SHP77 (cell line): Measurements from ENCODE around the gene GREB1L.

Source experiments
- DNase-seq, 2 experiments: peaks; one replicate each; lab custom pipeline; 2025; lab: John Stamatoyannopoulos, UW

Gene GREB1L

GRCh38 chr18:21450503-21450902 lies 208.5 kb downstream of the GREB1L start:
- no peak for DNase-seq

- DNase-seq: no peak
Observed at GRCh38 chr18:21450913-21451312, 208.9 kb downstream of the GREB1L start.

- DNase-seq: no peak
Observed at GRCh38 chr18:21451851-21452250, 209.8 kb downstream of the GREB1L start.

GRCh38 chr18:21452276-21452780 lies 210.3 kb downstream of the GREB1L start:
- no peak for DNase-seq

GRCh38 chr18:21452796-21453510 lies 210.9 kb downstream of the GREB1L start:
- no peak for DNase-seq

- no peak for DNase-seq
Observed at GRCh38 chr18:21453511-21453901, 211.5 kb downstream of the GREB1L start.

GRCh38 chr18:21454725-21455124 lies 212.7 kb downstream of the GREB1L start:
- DNase-seq: no peak

GRCh38 chr18:21456428-21457178 lies 214.6 kb downstream of the GREB1L start:
- no peak for DNase-seq

GRCh38 chr18:21457179-21457535 lies 215.1 kb downstream of the GREB1L start:
- DNase-seq: no peak

- DNase-seq: no peak
Observed at GRCh38 chr18:21458310-21458709, 216.3 kb downstream of the GREB1L start.

- DNase-seq: no peak
Observed at GRCh38 chr18:21458788-21459187, 216.8 kb downstream of the GREB1L start.

- no peak for DNase-seq
Observed at GRCh38 chr18:21459706-21460286, 217.8 kb downstream of the GREB1L start.

GRCh38 chr18:21461460-21461859 lies 219.4 kb downstream of the GREB1L start:
- no peak for DNase-seq

GRCh38 chr18:21463718-21464117 lies 221.7 kb downstream of the GREB1L start:
- DNase-seq: no peak

GRCh38 chr18:21468514-21469164 lies 226.6 kb downstream of the GREB1L start:
- no peak for DNase-seq

- DNase-seq: no peak
Observed at GRCh38 chr18:21472741-21473140, 230.7 kb downstream of the GREB1L start.

GRCh38 chr18:21474621-21475020 lies 232.6 kb downstream of the GREB1L start:
- DNase-seq: no peak

- no peak for DNase-seq
Observed at GRCh38 chr18:21479721-21480120, 237.7 kb downstream of the GREB1L start.

- no peak for DNase-seq
Observed at GRCh38 chr18:21481739-21482138, 239.7 kb downstream of the GREB1L start.

- no peak for DNase-seq
Observed at GRCh38 chr18:21483051-21483450, 241.0 kb downstream of the GREB1L start.

GRCh38 chr18:21484851-21485636 lies 243.0 kb downstream of the GREB1L start:
- DNase-seq: no peak
